ENCODE results near the gene CCT5.

CCT5 gene

GRCh38 chr5:10293907-10294662 is 44.0 kb downstream of the CCT5 start:
- no peak for TF ChIP-seq RARB (CRISPR knock-in tag; IDR thresholded peaks at IDR 0.05)
- no peak for TF ChIP-seq CSDC2 (CRISPR knock-in tag; IDR thresholded peaks at IDR 0.05)
- no peak for TF ChIP-seq ZFP30 (CRISPR knock-in tag; IDR thresholded peaks at IDR 0.05)
- TF ChIP-seq POU6F1 (CRISPR knock-in tag; IDR thresholded peaks at IDR 0.05; ENCODE audit: borderline replicate concordance, low read depth) = no peak
- no peak for TF ChIP-seq GLIS3 (CRISPR knock-in tag; IDR thresholded peaks at IDR 0.05)
- no peak for TF ChIP-seq TSHZ2 (CRISPR knock-in tag; IDR thresholded peaks at IDR 0.05)
- no peak for TF ChIP-seq CSRNP3 (CRISPR knock-in tag; IDR thresholded peaks at IDR 0.05)
- TF ChIP-seq ISL1 (CRISPR knock-in tag; IDR thresholded peaks at IDR 0.05) = no peak
- no peak for TF ChIP-seq ZC3H10 (CRISPR knock-in tag; IDR thresholded peaks at IDR 0.05)
- no peak for TF ChIP-seq CREB5 (CRISPR knock-in tag; IDR thresholded peaks at IDR 0.05; ENCODE audit: low read depth)
- no peak for TF ChIP-seq ZNF70 (CRISPR knock-in tag; IDR thresholded peaks at IDR 0.05)
- TF ChIP-seq ZNF565 (CRISPR knock-in tag; conservative IDR thresholded peaks at IDR 0.05; ENCODE audit: low read depth) = no peak
- no peak for TF ChIP-seq ARNTL (CRISPR knock-in tag; IDR thresholded peaks at IDR 0.05; ENCODE audit: borderline replicate concordance, low read depth)
- ATAC-seq = no peak

- no peak for ATAC-seq
- TF ChIP-seq BACH2 (CRISPR knock-in tag; IDR thresholded peaks at IDR 0.05; ENCODE audit: borderline replicate concordance) = no peak
Observed at GRCh38 chr5:10295619-10296326, 45.7 kb downstream of the CCT5 start.

- no peak for TF ChIP-seq ZNF70 (CRISPR knock-in tag; IDR thresholded peaks at IDR 0.05)
- no peak for ATAC-seq
Observed at GRCh38 chr5:10297646-10298204, 47.6 kb downstream of the CCT5 start.

GRCh38 chr5:10300246-10300645 is 50.2 kb downstream of the CCT5 start:
- ATAC-seq = no peak
- TF ChIP-seq ZFP30 (CRISPR knock-in tag; IDR thresholded peaks at IDR 0.05) = no peak
- TF ChIP-seq GLIS3 (CRISPR knock-in tag; IDR thresholded peaks at IDR 0.05) = no peak
- no peak for TF ChIP-seq TOX (CRISPR knock-in tag; IDR thresholded peaks at IDR 0.05; ENCODE audit: borderline replicate concordance)
- no peak for TF ChIP-seq ZNF70 (CRISPR knock-in tag; IDR thresholded peaks at IDR 0.05)
- no peak for TF ChIP-seq ISL1 (CRISPR knock-in tag; IDR thresholded peaks at IDR 0.05)
- TF ChIP-seq RARB (CRISPR knock-in tag; IDR thresholded peaks at IDR 0.05) = no peak
- no peak for TF ChIP-seq TCF4 (CRISPR knock-in tag; IDR thresholded peaks at IDR 0.05; ENCODE audit: borderline replicate concordance)
- TF ChIP-seq ZC3H10 (CRISPR knock-in tag; IDR thresholded peaks at IDR 0.05) = no peak
- no peak for TF ChIP-seq CSDC2 (CRISPR knock-in tag; IDR thresholded peaks at IDR 0.05)
- TF ChIP-seq CREB5 (CRISPR knock-in tag; IDR thresholded peaks at IDR 0.05; ENCODE audit: low read depth) = no peak
- TF ChIP-seq SNAI2 (CRISPR knock-in tag; IDR thresholded peaks at IDR 0.05) = no peak
- TF ChIP-seq ESRRG (CRISPR knock-in tag; IDR thresholded peaks at IDR 0.05) = no peak
- TF ChIP-seq BACH2 (CRISPR knock-in tag; IDR thresholded peaks at IDR 0.05; ENCODE audit: borderline replicate concordance) = no peak
- no peak for TF ChIP-seq ARNTL (CRISPR knock-in tag; IDR thresholded peaks at IDR 0.05; ENCODE audit: borderline replicate concordance, low read depth)
- TF ChIP-seq ZNF8 (CRISPR knock-in tag; IDR thresholded peaks at IDR 0.05) = no peak
- TF ChIP-seq PATZ1 (CRISPR knock-in tag; IDR thresholded peaks at IDR 0.05; ENCODE audit: borderline replicate concordance) = no peak
- no peak for TF ChIP-seq ZFP3 (CRISPR knock-in tag; IDR thresholded peaks at IDR 0.05)
- TF ChIP-seq CSRNP3 (CRISPR knock-in tag; IDR thresholded peaks at IDR 0.05) = no peak

Measured in SK-N-SH treated with all-trans-retinoic acid at 6 μM for 48 hours (cell line).